H1 (cell line): Measurements from ENCODE around the gene AGFG2. TPM values are rescaled to one million over a fixed set of nuclear protein-coding genes. Genes with fewer than 3 reads are reported as not detected.

Source experiments
- BRCA1 ChIP-seq: IDR thresholded peaks from 2 replicates; pipeline ENCODE4 v1.6.1; 2012; ENCODE audit warnings: low read depth, low read length, improper control_type of control experiment
- CHD2 ChIP-seq: IDR thresholded peaks from 2 replicates; pipeline ENCODE4 v1.6.1; 2012; ENCODE audit warnings: low read length, improper control_type of control experiment
- MAFK ChIP-seq: IDR thresholded peaks from 2 replicates; pipeline ENCODE4 v1.6.1; 2012; ENCODE audit warnings: low read depth, mild to moderate bottlenecking, improper control_type of control experiment, low read length
- MAX ChIP-seq: IDR thresholded peaks from 2 replicates; pipeline ENCODE4 v1.6.1; 2012; ENCODE audit warnings: inconsistent platforms
- NANOG ChIP-seq: IDR thresholded peaks from 2 replicates; pipeline ENCODE4 v1.6.1; 2011; ENCODE audit warnings: low read length, low read depth, mild to moderate bottlenecking, inconsistent platforms; ENCODE audit not compliant: insufficient read depth, poor library complexity, severe bottlenecking
- NRF1 ChIP-seq: IDR thresholded peaks from 2 replicates; pipeline ENCODE4 v1.6.1; 2011; ENCODE audit warnings: mild to moderate bottlenecking, low read depth, low read length, improper control_type of control experiment
- PHF8 ChIP-seq: fragments of 200-600 bp; sonication (generic); conservative IDR thresholded peaks from 2 replicates; pipeline ENCODE4 v1.7.1; 2012; ENCODE audit warnings: low read depth, mild to moderate bottlenecking, inconsistent platforms, low read length, moderate library complexity
- POLR2A ChIP-seq, 2 experiments: IDR thresholded peaks; 1 replicate in 1 of 2; 2 replicates in 1 of 2; pipeline ENCODE4 v1.6.1; 2011; ENCODE audit warnings: low read depth in 2 of 2, low read length in 2 of 2, mild to moderate bottlenecking in 2 of 2; ENCODE audit errors: control extremely low read depth in 1 of 2
- POU5F1 ChIP-seq: IDR thresholded peaks from 2 replicates; pipeline ENCODE4 v1.6.1; 2011; ENCODE audit warnings: low read depth, mild to moderate bottlenecking, low read length, moderate library complexity
- RNF2 ChIP-seq: fragments of 200-900, 300-1000 bp; sonication (generic); IDR thresholded peaks from 2 replicates; pipeline ENCODE4 v1.7.1; 2016; ENCODE audit warnings: borderline replicate concordance, low read depth, mild to moderate bottlenecking, antibody characterized with exemption, low read length; ENCODE audit not compliant: poor library complexity, severe bottlenecking; ENCODE audit errors: missing control alignments
- TCF12 ChIP-seq: IDR thresholded peaks from 2 replicates; pipeline ENCODE4 v1.6.1; 2011; ENCODE audit warnings: low read depth, mild to moderate bottlenecking, low read length
- polyA plus RNA-seq, 7 experiments: library from polyadenylated mRNA; depleted of rRNA in 3 of 7; stranded (reverse) in 5 of 7; unstranded in 2 of 7; fragments of >200 nt in 5 of 7; fragments of 200-250 nt in 2 of 7; gene quantifications; 1 replicate in 5 of 7; 2 replicates in 1 of 7; 4 replicates in 1 of 7; pipeline versions ENCODE4 v1.2.1 to v1.2.3, GENCODE V29; 2011 to 2013; ENCODE audit warnings: missing spikeins in 2 of 7, mixed read lengths in 2 of 7
- total RNA-seq: library from RNA; stranded (reverse); fragmentation: NEBNext Ultra II Directional; extraction: Animal tissue kit (Norgen Biotek cat#: 25700); gene quantifications from 2 replicates; pipeline ENCODE4 v1.2.1, GENCODE V29; 2021
- TF ChIP-seq, protein P1 (sequence below): fragments of 300-600 bp; sonication (generic); IDR thresholded peaks from 2 replicates; pipeline ENCODE4 v1.7.1; 2012; ENCODE audit warnings: low read length, moderate library complexity, mild to moderate bottlenecking, inconsistent platforms; ENCODE audit not compliant: insufficient replicate concordance

Gene AGFG2
- total and polyA plus RNA-seq, 2 of the 8 experiments (the other 6 are each of a cell fraction or from before 2014, with no cell fraction given), result 7.6 to 11.2 TPM

GRCh38 chr7:100582041-100582579 is 43.1 kb downstream of the AGFG2 start (continued):
- TF ChIP-seq, protein P1, sequence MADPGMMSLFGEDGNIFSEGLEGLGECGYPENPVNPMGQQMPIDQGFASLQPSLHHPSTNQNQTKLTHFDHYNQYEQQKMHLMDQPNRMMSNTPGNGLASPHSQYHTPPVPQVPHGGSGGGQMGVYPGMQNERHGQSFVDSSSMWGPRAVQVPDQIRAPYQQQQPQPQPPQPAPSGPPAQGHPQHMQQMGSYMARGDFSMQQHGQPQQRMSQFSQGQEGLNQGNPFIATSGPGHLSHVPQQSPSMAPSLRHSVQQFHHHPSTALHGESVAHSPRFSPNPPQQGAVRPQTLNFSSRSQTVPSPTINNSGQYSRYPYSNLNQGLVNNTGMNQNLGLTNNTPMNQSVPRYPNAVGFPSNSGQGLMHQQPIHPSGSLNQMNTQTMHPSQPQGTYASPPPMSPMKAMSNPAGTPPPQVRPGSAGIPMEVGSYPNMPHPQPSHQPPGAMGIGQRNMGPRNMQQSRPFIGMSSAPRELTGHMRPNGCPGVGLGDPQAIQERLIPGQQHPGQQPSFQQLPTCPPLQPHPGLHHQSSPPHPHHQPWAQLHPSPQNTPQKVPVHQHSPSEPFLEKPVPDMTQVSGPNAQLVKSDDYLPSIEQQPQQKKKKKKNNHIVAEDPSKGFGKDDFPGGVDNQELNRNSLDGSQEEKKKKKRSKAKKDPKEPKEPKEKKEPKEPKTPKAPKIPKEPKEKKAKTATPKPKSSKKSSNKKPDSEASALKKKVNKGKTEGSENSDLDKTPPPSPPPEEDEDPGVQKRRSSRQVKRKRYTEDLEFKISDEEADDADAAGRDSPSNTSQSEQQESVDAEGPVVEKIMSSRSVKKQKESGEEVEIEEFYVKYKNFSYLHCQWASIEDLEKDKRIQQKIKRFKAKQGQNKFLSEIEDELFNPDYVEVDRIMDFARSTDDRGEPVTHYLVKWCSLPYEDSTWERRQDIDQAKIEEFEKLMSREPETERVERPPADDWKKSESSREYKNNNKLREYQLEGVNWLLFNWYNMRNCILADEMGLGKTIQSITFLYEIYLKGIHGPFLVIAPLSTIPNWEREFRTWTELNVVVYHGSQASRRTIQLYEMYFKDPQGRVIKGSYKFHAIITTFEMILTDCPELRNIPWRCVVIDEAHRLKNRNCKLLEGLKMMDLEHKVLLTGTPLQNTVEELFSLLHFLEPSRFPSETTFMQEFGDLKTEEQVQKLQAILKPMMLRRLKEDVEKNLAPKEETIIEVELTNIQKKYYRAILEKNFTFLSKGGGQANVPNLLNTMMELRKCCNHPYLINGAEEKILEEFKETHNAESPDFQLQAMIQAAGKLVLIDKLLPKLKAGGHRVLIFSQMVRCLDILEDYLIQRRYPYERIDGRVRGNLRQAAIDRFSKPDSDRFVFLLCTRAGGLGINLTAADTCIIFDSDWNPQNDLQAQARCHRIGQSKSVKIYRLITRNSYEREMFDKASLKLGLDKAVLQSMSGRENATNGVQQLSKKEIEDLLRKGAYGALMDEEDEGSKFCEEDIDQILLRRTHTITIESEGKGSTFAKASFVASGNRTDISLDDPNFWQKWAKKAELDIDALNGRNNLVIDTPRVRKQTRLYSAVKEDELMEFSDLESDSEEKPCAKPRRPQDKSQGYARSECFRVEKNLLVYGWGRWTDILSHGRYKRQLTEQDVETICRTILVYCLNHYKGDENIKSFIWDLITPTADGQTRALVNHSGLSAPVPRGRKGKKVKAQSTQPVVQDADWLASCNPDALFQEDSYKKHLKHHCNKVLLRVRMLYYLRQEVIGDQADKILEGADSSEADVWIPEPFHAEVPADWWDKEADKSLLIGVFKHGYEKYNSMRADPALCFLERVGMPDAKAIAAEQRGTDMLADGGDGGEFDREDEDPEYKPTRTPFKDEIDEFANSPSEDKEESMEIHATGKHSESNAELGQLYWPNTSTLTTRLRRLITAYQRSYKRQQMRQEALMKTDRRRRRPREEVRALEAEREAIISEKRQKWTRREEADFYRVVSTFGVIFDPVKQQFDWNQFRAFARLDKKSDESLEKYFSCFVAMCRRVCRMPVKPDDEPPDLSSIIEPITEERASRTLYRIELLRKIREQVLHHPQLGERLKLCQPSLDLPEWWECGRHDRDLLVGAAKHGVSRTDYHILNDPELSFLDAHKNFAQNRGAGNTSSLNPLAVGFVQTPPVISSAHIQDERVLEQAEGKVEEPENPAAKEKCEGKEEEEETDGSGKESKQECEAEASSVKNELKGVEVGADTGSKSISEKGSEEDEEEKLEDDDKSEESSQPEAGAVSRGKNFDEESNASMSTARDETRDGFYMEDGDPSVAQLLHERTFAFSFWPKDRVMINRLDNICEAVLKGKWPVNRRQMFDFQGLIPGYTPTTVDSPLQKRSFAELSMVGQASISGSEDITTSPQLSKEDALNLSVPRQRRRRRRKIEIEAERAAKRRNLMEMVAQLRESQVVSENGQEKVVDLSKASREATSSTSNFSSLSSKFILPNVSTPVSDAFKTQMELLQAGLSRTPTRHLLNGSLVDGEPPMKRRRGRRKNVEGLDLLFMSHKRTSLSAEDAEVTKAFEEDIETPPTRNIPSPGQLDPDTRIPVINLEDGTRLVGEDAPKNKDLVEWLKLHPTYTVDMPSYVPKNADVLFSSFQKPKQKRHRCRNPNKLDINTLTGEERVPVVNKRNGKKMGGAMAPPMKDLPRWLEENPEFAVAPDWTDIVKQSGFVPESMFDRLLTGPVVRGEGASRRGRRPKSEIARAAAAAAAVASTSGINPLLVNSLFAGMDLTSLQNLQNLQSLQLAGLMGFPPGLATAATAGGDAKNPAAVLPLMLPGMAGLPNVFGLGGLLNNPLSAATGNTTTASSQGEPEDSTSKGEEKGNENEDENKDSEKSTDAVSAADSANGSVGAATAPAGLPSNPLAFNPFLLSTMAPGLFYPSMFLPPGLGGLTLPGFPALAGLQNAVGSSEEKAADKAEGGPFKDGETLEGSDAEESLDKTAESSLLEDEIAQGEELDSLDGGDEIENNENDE, result no peak
- TF ChIP-seq TCF12 (no peak), MAFK (no peak), MAX (no peak), NRF1 (no peak), NANOG (no peak), POLR2A (IDR thresholded peaks at IDR 0.05; ENCODE audit: control extremely low read depth in 1 of 2, low read depth in 2 of 2, low read length in 2 of 2) (no peak), BRCA1 (no peak), POU5F1 (no peak), PHF8 (no peak), RNF2 (no peak), CHD2 (no peak)
